NK-92 (cell line): Measurements from ENCODE around the gene BTBD16.

Experiments used
- DNase-seq: peaks from one replicate; lab custom pipeline; 2025; ENCODE audit not compliant: unreplicated experiment; lab: John Stamatoyannopoulos, UW

The BTBD16 gene

GRCh38 chr10:122293156-122293960 is 22.3 kb downstream of the BTBD16 start:
- DNase-seq: no peak

- DNase-seq: no peak
Measured at GRCh38 chr10:122293961-122294380, 22.9 kb downstream of the BTBD16 start.

- DNase-seq: no peak
Measured at GRCh38 chr10:122294511-122295450, 23.7 kb downstream of the BTBD16 start.

- no peak for DNase-seq
Measured at GRCh38 chr10:122295451-122295809, 24.3 kb downstream of the BTBD16 start.

- DNase-seq: no peak
Measured at GRCh38 chr10:122296363-122297120, 25.4 kb downstream of the BTBD16 start.

- no peak for DNase-seq
Measured at GRCh38 chr10:122297583-122297982, 26.5 kb downstream of the BTBD16 start.

GRCh38 chr10:122298206-122298597 is 27.1 kb downstream of the BTBD16 start:
- DNase-seq: no peak

- no peak for DNase-seq
Measured at GRCh38 chr10:122298598-122299301, 27.7 kb downstream of the BTBD16 start.

- DNase-seq: no peak
Measured at GRCh38 chr10:122299423-122300075, 28.5 kb downstream of the BTBD16 start.

GRCh38 chr10:122301055-122301810 is 30.1 kb downstream of the BTBD16 start:
- no peak for DNase-seq

- DNase-seq: no peak
Measured at GRCh38 chr10:122301811-122302115, 30.7 kb downstream of the BTBD16 start.

- no peak for DNase-seq
Measured at GRCh38 chr10:122302315-122302714, 31.2 kb downstream of the BTBD16 start.

GRCh38 chr10:122303271-122304053 is 32.4 kb downstream of the BTBD16 start:
- no peak for DNase-seq

GRCh38 chr10:122304054-122304579 is 33.0 kb downstream of the BTBD16 start:
- no peak for DNase-seq

GRCh38 chr10:122306282-122306681 is 35.2 kb downstream of the BTBD16 start:
- DNase-seq: no peak

GRCh38 chr10:122306744-122307143 is 35.6 kb downstream of the BTBD16 start:
- no peak for DNase-seq

- DNase-seq: no peak
Measured at GRCh38 chr10:122307669-122308416, 36.7 kb downstream of the BTBD16 start.
